Common myeloid progenitor, CD34-positive (primary cell): ENCODE measurements around the gene SLC15A3.
A peak's percentile ranks its signal among the peaks of the same experiment; 100 is the strongest.

Source experiments
- CTCF ChIA-PET: fragments of 350-600 bp; sonication (Branson Sonifier 250); formaldehyde crosslinking; loops from one replicate; lab custom pipeline; 2021; ENCODE audit warnings: antibody characterized with exemption; lab: Charles Lee
- POLR2A ChIA-PET: fragments of 350-600 bp; sonication (Branson Sonifier 250); formaldehyde crosslinking; loops from one replicate; lab custom pipeline; 2021; ENCODE audit warnings: antibody characterized with exemption; lab: Charles Lee
- DNase-seq, 3 donors: peaks; one replicate each; pipeline versions ENCODE4 v3.0.0 to v3.0.0-alpha.2; 2013
- H3K27ac ChIP-seq, 2 experiments: 1 replicate in 1 of 2; 2 replicates in 1 of 2; pipeline ENCODE4 v1.7.0; 2013; ENCODE audit warnings: inconsistent platforms in 2 of 2, low read length in 2 of 2, mild to moderate bottlenecking in 2 of 2, low read depth in 1 of 2, moderate library complexity in 1 of 2; ENCODE audit not compliant: severe bottlenecking in 2 of 2, insufficient read depth in 1 of 2, poor library complexity in 1 of 2
- H3K27me3 ChIP-seq, 5 experiments: replicated peaks in 2 of 5; 1 replicate in 3 of 5; 2 replicates in 2 of 5; pipeline versions ENCODE4 v1.6.1 to v1.7.0; 2013; ENCODE audit warnings: low read length in 4 of 5, mild to moderate bottlenecking in 2 of 5, moderate library complexity in 2 of 5, inconsistent platforms in 1 of 5; ENCODE audit not compliant: insufficient read depth in 5 of 5, control insufficient read depth in 4 of 5
- H3K36me3 ChIP-seq, 4 experiments: 1 replicate in 2 of 4; 2 replicates in 2 of 4; pipeline versions ENCODE4 v1.6.1 to v1.7.0; 2013; ENCODE audit warnings: low read length in 3 of 4, control low read depth in 1 of 4, mild to moderate bottlenecking in 1 of 4; ENCODE audit not compliant: control insufficient read depth in 4 of 4, insufficient read depth in 4 of 4
- H3K4me1 ChIP-seq, 4 experiments: 1 replicate in 3 of 4; 2 replicates in 1 of 4; pipeline versions ENCODE4 v1.6.1 to v1.7.1; 2013; ENCODE audit warnings: low read length in 3 of 4, mild to moderate bottlenecking in 3 of 4, control low read depth in 1 of 4, inconsistent platforms in 1 of 4, moderate library complexity in 1 of 4; ENCODE audit not compliant: control insufficient read depth in 4 of 4, insufficient read depth in 4 of 4; ENCODE audit errors: control extremely low read depth in 1 of 4
- H3K4me3 ChIP-seq, 7 experiments: 1 replicate in 4 of 7; 2 replicates in 3 of 7; pipeline versions ENCODE4 v1.5.1 to v1.7.0; 2013; ENCODE audit warnings: mild to moderate bottlenecking in 7 of 7, low read length in 6 of 7, moderate library complexity in 6 of 7, inconsistent platforms in 2 of 7, low read depth in 2 of 7, control low read depth in 1 of 7; ENCODE audit not compliant: insufficient read depth in 4 of 7, control insufficient read depth in 1 of 7; ENCODE audit errors: extremely low read depth in 1 of 7
- H3K9me3 ChIP-seq, 5 experiments: 1 replicate in 4 of 5; 2 replicates in 1 of 5; pipeline versions ENCODE4 v1.6.1 to v1.7.1; 2013; ENCODE audit warnings: low read length in 4 of 5, mild to moderate bottlenecking in 2 of 5, inconsistent platforms in 1 of 5, low read depth in 1 of 5, moderate library complexity in 1 of 5; ENCODE audit not compliant: control insufficient read depth in 4 of 5, insufficient read depth in 2 of 5; ENCODE audit errors: control extremely low read depth in 1 of 5
- WGBS: methylation state at CpG from one replicate; pipeline ENCODE4 v1.1.5; 2013; ENCODE audit not compliant: insufficient coverage; 5-methylcytosine and 5-hydroxymethylcytosine counted together

Gene SLC15A3

GRCh38 chr11:60889869-60890311 lies 62.1 kb downstream of the SLC15A3 start:
- Histone ChIP-seq H3K9me3 (no peaks in the 10 kb centered on the region), H3K36me3 (peaks cover 3 to 46% (median 16%) of the 10 kb centered on the region in 4 experiments), H3K27me3 (no peaks in the 10 kb centered on the region), H3K4me3 (no peak overlapping the region), H3K4me1 (peaks cover 0 to 34% (median 18%) of the 10 kb centered on the region in 4 experiments), H3K27ac (peak overlapping the region; percentile 20 to 23)
- CTCF ChIA-PET = interaction anchor here (1.1 to 14.2 kb wide), 9 partner anchors 8 to 116 kb away, joined by 3 to 422 read pairs (median 7); partner anchors contain the start of genes PRPF19 and ZP1
- WGBS = 23% methylated on average over 6 of the region's 6 CpGs
- peak in 1 of 3 donors; percentile 14 for DNase-seq
- POLR2A ChIA-PET = no interaction called here

- POLR2A ChIA-PET = interaction anchor here (1.2 kb wide), 1 partner anchor 57 kb away, joined by 7 read pairs; no protein-coding TSS in a partner anchor
Measured at GRCh38 chr11:60887556-60887955, 64.4 kb downstream of the SLC15A3 start.

More at GRCh38 chr11:60887556-60887955, 64.4 kb downstream of the SLC15A3 start:
- CTCF ChIA-PET = interaction anchor here (0.7 to 14.2 kb wide), 26 partner anchors 11 to 134 kb away, joined by 3 to 422 read pairs (median 6); partner anchors contain the start of genes PRPF19, PTGDR2 and ZP1
- Histone ChIP-seq H3K4me3 (no peak overlapping the region), H3K27ac (no peak overlapping the region), H3K36me3 (peaks cover 0 to 30% (median 2%) of the 10 kb centered on the region in 4 experiments), H3K4me1 (peaks cover 0 to 31% (median 18%) of the 10 kb centered on the region in 4 experiments), H3K9me3 (no peaks in the 10 kb centered on the region), H3K27me3 (no peaks in the 10 kb centered on the region)
- 55% methylated on average over 5 of the region's 5 CpGs for WGBS
- DNase-seq = peak; percentile 70 to 84 (median 81)
